Lung microvascular endothelial cell (primary cell): ENCODE data around the gene SSTR4. TPM values are rescaled to one million over a fixed set of nuclear protein-coding genes. Genes with fewer than 3 reads are reported as not detected.
"Not testable (repeated sequence)": the region's sequence is repeated elsewhere in the genome, so short reads cannot be mapped to it uniquely, and the experiment has no call there.

Experiments
- DNase-seq, 2 donors: peaks; one replicate each; pipeline versions ENCODE4 v3.0.0 to v3.0.0-alpha.2; 2010; ENCODE audit warnings: low read depth in 2 of 2
- total RNA-seq: library from RNA; depleted of rRNA; stranded (reverse); fragments of >200 nt; gene quantifications from 2 replicates; pipeline ENCODE4 v1.2.1, GENCODE V29; 2014

SSTR4 gene, protein sequence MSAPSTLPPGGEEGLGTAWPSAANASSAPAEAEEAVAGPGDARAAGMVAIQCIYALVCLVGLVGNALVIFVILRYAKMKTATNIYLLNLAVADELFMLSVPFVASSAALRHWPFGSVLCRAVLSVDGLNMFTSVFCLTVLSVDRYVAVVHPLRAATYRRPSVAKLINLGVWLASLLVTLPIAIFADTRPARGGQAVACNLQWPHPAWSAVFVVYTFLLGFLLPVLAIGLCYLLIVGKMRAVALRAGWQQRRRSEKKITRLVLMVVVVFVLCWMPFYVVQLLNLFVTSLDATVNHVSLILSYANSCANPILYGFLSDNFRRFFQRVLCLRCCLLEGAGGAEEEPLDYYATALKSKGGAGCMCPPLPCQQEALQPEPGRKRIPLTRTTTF
- total RNA-seq = not detected in 2 replicates

GRCh38 chr20:23034721-23035671 is at the start of gene SSTR4:
TSS of gene SSTR4 (plus strand) at chr20:23035312. CDS start at chr20:23035484, 172 bp downstream.
- DNase-seq = no peak

GRCh38 chr20:22986601-22987000 is 48.5 kb upstream of the SSTR4 start:
- DNase-seq = no peak

DNA sequence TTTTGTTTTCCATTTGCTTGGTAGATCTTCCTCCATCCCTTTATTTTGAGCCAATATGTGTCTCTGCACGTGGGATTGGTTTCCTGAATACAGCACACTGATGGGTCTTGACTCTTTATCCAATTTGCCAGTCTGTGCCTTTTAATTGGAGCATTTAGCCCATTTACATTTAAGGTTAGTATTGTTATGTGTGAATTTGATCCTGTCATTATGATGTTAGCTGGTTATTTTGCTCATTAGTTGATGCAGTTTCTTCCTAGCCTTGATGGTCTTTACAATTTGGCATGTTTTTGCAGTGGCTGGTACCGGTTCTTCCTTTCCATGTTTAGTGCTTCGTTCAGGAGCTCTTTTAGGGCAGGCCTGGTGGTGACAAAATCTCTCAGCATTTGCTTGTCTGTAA is 43.7 kb upstream of the SSTR4 start:
- not testable (repeated sequence) for DNase-seq

GRCh38 chr20:22993823-22994222 is 41.3 kb upstream of the SSTR4 start:
- DNase-seq = no peak

GRCh38 chr20:22995923-22996322 is 39.2 kb upstream of the SSTR4 start:
- peak in 1 of 2 donors; percentile 12 for DNase-seq

GRCh38 chr20:22998476-22998875 is 36.6 kb upstream of the SSTR4 start:
- DNase-seq = no peak

DNA sequence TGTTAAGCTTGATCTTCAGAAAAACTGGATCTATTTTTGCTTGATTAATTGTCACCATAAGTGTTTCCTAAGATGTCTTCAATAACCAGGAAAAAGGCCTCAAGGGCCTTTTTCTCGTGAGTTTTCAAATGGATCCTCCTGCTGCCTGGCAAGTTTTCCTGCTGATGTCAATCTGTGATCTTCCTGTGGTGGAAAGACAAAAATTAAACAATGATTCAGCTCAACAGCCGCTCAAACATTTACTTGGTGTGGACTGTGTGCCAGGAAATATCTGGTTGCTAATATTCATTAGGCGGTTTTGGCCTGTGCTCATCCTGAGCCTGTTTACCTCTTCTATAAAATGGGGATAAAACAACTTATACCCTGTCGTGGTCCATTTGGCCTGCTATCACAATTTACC is 35.4 kb upstream of the SSTR4 start:
- peak; percentile 8 to 76 for DNase-seq

GRCh38 chr20:23000232-23000947 is 34.7 kb upstream of the SSTR4 start:
- DNase-seq = no peak

- no peak for DNase-seq
These were observed 32.8 kb upstream of the SSTR4 start for GRCh38 chr20:23002276-23002675.

DNA sequence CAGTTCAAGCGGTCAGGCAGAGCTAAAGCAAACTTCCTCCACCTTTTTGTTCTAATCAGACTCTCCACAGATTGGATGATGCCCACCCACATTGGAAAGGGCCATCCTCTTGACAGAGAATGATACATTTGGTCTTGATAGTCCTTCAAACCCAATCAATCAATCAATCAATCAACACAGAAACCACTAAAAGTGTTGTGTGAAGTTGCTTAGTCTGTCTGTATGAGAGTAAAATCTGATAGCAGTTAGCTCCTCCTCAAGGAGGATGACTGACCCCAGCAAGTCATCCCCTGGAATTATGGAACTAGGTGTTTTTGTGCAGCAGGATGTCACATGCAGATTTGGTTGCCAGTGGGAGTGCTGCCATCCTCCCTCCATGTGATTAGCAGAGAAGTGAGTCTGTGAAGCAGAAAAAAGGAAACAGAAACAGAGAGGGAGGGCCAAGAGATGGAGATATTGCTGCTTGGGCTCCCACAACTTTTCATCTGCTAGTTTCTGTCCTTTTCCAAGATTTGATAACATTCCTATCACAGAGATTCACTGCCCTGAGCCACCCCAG is 32.0 kb upstream of the SSTR4 start:
- no peak for DNase-seq

DNA sequence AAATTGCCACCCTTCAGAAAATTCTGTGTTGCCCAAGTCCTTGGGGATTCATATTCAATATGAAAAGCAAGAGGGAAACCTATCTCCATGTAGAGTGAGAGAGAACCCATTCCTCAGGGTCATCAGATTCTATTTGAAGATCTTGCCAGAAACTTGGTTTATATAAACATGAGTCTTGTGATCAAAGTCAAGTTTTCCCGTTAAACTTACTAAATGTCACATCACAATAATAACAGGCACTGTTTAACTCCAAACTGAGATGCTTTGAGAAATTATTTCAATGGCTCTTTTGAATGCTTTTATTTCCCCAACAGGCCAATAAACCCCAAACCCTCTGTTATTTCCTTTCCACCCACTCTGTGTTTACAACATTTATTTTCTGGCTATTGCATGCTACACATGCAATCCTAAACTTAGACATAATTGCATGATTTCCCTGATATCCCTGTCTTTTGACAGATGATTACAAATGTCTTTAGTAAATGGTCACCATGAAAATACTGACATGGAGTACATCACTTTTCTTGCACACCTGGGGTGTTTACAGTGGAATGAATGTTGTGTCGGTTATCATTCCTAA is 31.1 kb upstream of the SSTR4 start:
- DNase-seq = no peak

DNA sequence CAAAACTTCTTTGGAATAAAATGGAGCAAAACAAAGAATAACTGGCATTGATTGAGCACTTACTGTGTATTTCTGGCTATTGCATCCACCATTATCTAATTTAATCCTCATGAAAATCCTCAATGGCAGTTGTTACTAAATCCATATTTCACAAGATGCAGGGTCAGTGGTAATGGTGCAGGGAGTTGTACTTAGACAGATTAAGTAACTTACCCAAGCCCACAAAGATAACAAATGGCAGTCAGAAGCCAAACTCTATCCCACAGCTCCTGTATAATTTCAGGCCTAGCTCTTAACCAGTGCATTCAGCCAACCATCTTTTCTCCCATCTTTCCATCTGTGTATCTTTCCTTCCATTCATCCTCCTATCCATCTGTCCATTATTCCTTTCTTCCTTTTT is 29.3 kb upstream of the SSTR4 start:
- DNase-seq = no peak

- DNase-seq = no peak
These were observed 27.6 kb upstream of the SSTR4 start for GRCh38 chr20:23007462-23007861.

DNA sequence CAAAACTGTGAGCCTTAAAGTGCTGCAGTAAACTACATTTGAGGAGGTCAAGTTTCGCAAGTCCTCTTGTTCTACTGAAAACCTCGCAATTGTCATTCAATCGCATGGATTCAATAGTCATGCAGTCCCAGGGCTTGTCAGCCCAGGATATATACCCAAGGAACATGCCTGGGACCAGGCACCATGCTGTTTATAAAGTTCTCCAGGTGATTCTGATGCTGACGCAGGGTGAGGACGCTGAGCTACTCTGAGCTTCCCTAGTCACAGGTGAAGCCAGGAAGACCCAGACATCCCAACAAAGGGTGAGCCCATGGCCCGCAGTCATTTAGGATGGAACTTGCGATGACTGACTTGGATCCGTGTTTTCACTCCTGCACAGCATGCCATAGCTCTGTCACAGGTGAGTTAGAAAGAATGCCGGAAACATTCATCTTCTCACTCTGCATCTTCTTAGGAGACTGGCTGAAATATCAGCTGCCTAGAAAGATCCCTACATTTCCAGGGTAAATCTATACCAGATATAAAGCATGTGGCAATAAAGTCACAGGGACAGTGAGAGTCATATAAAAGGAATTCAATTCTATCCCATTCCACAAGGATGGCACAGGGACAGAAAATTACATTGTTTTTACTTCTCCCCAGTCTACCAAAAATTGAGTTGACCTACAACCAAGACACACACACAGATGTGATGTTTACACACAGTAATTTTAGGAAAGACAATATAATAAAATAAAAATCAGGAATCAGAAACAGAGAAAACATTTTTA is 27.0 kb upstream of the SSTR4 start:
- no peak for DNase-seq

GRCh38 chr20:23008667-23009066 is 26.4 kb upstream of the SSTR4 start:
- no peak for DNase-seq

- DNase-seq = peak in 1 of 2 donors; percentile 46
These were observed 25.5 kb upstream of the SSTR4 start for GRCh38 chr20:23009636-23010035.

DNA sequence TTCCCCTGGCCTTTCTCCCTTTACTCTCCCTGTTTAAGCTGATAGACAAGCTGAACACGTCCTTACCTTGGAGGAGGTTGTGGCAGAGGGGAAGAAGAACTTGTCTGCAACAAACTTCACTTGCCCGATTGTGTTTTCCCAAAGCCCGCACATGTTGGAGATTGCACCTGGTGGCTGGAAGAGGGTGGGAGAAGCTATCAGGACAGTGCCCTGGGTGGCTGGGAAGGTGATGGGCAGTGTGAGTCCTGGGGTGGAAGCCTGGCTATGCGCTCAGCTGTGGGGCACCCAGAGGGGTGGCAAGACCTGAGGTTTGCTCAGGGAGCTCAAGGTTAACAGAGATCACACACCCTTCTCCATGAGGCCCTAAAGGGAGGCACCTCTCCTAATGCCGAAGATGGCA is 25.0 kb upstream of the SSTR4 start:
- no peak for DNase-seq

- DNase-seq = no peak
These were observed 23.9 kb upstream of the SSTR4 start for GRCh38 chr20:23011008-23011721.

DNA sequence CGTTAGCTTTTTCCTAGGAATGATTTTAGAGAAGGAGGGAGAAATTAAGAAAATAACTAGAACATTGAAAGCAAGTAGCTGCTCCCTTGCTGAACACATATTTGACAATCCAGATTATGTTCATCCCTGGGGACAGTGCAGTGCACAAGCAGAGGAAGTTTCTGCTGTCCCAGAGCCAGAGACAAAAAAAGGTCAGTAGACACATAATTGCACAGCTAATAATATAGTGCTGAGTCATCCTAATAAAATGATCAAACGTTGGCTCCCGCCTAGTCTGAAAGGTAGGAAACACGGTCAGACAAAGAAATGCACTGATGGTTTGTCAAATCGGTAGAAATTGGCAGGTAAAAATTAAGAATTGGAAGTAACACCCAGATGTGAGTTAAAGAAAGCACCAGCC is 21.7 kb upstream of the SSTR4 start:
- DNase-seq = peak in 1 of 2 donors; percentile 29

- no peak for DNase-seq
These were observed 17.6 kb upstream of the SSTR4 start for GRCh38 chr20:23017516-23017915.
